Gastrocnemius medialis (tissue), 4 donors: Measurements from ENCODE around the gene ZNF43. TPM values are rescaled to one million over a fixed set of nuclear protein-coding genes. Genes with fewer than 3 reads are reported as not detected.
A peak's percentile ranks its signal among the peaks of the same experiment; 100 is the strongest.
"Not testable (repeated sequence)": the region's sequence is repeated elsewhere in the genome, so short reads cannot be mapped to it uniquely, and the experiment has no call there.

Experiments
- ATAC-seq, 2 donors: fragments of 150-250 bp; one replicate each; pipeline ENCODE4 v1.9.1; 2016
- DNase-seq, 2 donors: peaks; one replicate each; pipeline ENCODE4 v3.0.0-alpha.2; 2019
- H3K27ac ChIP-seq, 4 donors: fragments of 200-600 bp; sonication (generic); 1 replicate in 1 of 4; 2 replicates in 3 of 4; pipeline ENCODE4 v1.5.1; 2016 to 2018; ENCODE audit warnings: mild to moderate bottlenecking in 2 of 4, moderate library complexity in 1 of 4
- H3K27me3 ChIP-seq, 3 donors: fragments of 200-600 bp; sonication (generic) in 2 of 3; 1 replicate in 1 of 3; 2 replicates in 2 of 3; pipeline versions ENCODE4 v1.5.1 to v1.6.0; 2016 to 2019; ENCODE audit warnings: mild to moderate bottlenecking in 1 of 3, moderate library complexity in 1 of 3
- H3K36me3 ChIP-seq, 2 donors: fragments of 200-600 bp; sonication (generic) in 1 of 2; one replicate each; pipeline ENCODE4 v1.5.1; 2017 to 2018
- H3K4me1 ChIP-seq, 2 donors: fragments of 200-600 bp; sonication (generic) in 1 of 2; one replicate each; pipeline ENCODE4 v1.5.1; 2016 to 2017; ENCODE audit warnings: mild to moderate bottlenecking in 2 of 2
- H3K4me3 ChIP-seq, 4 donors: fragments of 200-600 bp; sonication (generic) in 3 of 4; 1 replicate in 1 of 4; 2 replicates in 3 of 4; pipeline ENCODE4 v1.5.1; 2016 to 2019; ENCODE audit warnings: mild to moderate bottlenecking in 2 of 4
- H3K9me3 ChIP-seq, 3 donors: fragments of 200-600 bp; sonication (generic) in 2 of 3; 1 replicate in 1 of 3; 2 replicates in 2 of 3; pipeline ENCODE4 v1.5.1; 2016 to 2019
- POLR2A ChIP-seq, 2 donors: fragments of 450-650 bp; IDR thresholded peaks; one replicate each; pipeline ENCODE4 v1.6.1; 2017; ENCODE audit warnings: antibody characterized with exemption in 2 of 2, mild to moderate bottlenecking in 2 of 2, moderate library complexity in 2 of 2
- in situ Hi-C, 4 donors: fragments of 200-750 bp; cut with MboI; loops; one replicate each; pipeline versions ENCODE4 v1.15.0 to v1.8.0; 2017; ENCODE audit warnings: low sequenced_read_pairs in 4 of 4
- intact Hi-C: fragments of 100-400 bp; cut with DNase I; formaldehyde crosslinking; loops from one replicate; pipeline ENCODE4 v1.15.1; 2023; ENCODE audit warnings: low total_unique reads
- total RNA-seq, 4 donors: library from RNA; depleted of rRNA; stranded (reverse); fragments of >200 nt; gene quantifications; one replicate each; pipeline versions ENCODE4 v1.1.0 to v1.2.3, GENCODE V29; 2016
- TF ChIP-seq, protein P1 (sequence below), 5 experiments: fragments of 450-650 bp in 3 of 5; fragments of 200-600 bp in 2 of 5; sonication (generic) in 2 of 5; IDR thresholded peaks in 4 of 5; conservative IDR thresholded peaks in 1 of 5; 1 replicate in 4 of 5; 2 replicates in 1 of 5; pipeline ENCODE4 v1.5.1; 2016 to 2019; ENCODE audit warnings: antibody characterized with exemption in 5 of 5, mild to moderate bottlenecking in 3 of 5, moderate library complexity in 3 of 5

ZNF43 gene
- total RNA-seq, 4 donors from 2014 or later: 1.2 to 5.4 (median 3.0) TPM

- peaks cover 0 to 31% of the 10 kb centered on the region in 2 donors for H3K36me3 ChIP-seq
- ATAC-seq (peak; percentile 93 to 96), DNase-seq (peak; percentile 84 to 86)
- in situ Hi-C loops (no loop called here), intact Hi-C loops (no loop called here)
- H3K27ac ChIP-seq: peak within 1 kb of the TSS; percentile 85 to 97 (median 86)
- no peaks in the 10 kb centered on the region for H3K9me3 ChIP-seq
- H3K4me3 ChIP-seq: peak within 1 kb of the TSS; percentile 74 to 99 (median 86)
- H3K27me3 ChIP-seq: no peaks in the 10 kb centered on the region
- H3K4me1 ChIP-seq: peaks cover 0 to 4% of the 10 kb centered on the region in 2 donors
- TF ChIP-seq, protein P1, sequence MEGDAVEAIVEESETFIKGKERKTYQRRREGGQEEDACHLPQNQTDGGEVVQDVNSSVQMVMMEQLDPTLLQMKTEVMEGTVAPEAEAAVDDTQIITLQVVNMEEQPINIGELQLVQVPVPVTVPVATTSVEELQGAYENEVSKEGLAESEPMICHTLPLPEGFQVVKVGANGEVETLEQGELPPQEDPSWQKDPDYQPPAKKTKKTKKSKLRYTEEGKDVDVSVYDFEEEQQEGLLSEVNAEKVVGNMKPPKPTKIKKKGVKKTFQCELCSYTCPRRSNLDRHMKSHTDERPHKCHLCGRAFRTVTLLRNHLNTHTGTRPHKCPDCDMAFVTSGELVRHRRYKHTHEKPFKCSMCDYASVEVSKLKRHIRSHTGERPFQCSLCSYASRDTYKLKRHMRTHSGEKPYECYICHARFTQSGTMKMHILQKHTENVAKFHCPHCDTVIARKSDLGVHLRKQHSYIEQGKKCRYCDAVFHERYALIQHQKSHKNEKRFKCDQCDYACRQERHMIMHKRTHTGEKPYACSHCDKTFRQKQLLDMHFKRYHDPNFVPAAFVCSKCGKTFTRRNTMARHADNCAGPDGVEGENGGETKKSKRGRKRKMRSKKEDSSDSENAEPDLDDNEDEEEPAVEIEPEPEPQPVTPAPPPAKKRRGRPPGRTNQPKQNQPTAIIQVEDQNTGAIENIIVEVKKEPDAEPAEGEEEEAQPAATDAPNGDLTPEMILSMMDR (IDR thresholded peaks at IDR 0.05 in 4 of 5, conservative IDR thresholded peaks at IDR 0.05 in 1 of 5): no peak
- TF ChIP-seq POLR2A (IDR thresholded peaks at IDR 0.05): peak; percentile 33 to 45
Measured at GRCh38 chr19:21767065-21767800, 68.7 kb downstream of the ZNF43 start, which contains the start of gene ZNF100. TSS of gene ZNF100 (minus strand) at chr19:21767579. CDS start at chr19:21767429, 150 bp downstream.

DNA sequence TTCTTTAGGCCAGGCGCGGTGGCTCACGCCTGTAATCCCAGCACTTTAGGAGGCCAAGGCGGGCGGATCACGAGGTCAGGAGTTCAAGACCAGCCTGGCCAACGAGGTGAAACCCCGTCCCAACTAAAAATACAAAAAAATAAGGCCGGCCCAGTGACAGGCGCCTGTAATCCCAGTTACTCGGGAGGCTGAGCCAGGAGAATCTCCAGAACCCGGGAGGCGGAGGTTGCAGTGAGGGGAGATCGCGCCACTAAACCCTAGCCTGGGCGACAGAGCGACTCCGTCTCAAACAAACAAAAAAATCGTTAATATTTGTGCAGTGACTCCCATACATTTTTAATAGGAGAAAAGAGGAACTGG, 69.3 kb downstream of the ZNF43 start:
- Histone ChIP-seq H3K4me3 (peak overlapping the region; percentile 74 to 99 (median 86)), H3K27ac (peak overlapping the region; percentile 85 to 97 (median 86)), H3K36me3 (peaks cover 0 to 36% of the 10 kb centered on the region in 2 donors)
- H3K4me1 ChIP-seq, in situ Hi-C loops, H3K9me3 ChIP-seq, intact Hi-C loops, DNase-seq, H3K27me3 ChIP-seq: not testable (repeated sequence)
- peak; percentile 8 to 21 for ATAC-seq

- in situ Hi-C loops (no loop called here), intact Hi-C loops (no loop called here)
- Histone ChIP-seq H3K27ac (no peak overlapping the region), H3K4me1 (peaks cover 0 to 4% of the 10 kb centered on the region in 2 donors), H3K36me3 (peaks cover 0 to 37% of the 10 kb centered on the region in 2 donors), H3K9me3 (no peaks in the 10 kb centered on the region), H3K4me3 (no peak overlapping the region), H3K27me3 (no peaks in the 10 kb centered on the region)
- TF ChIP-seq POLR2A (IDR thresholded peaks at IDR 0.05): no peak
- TF ChIP-seq, protein P1 (IDR thresholded peaks at IDR 0.05 in 4 of 5, conservative IDR thresholded peaks at IDR 0.05 in 1 of 5): no peak
- ATAC-seq (no peak), DNase-seq (no peak)
Measured at GRCh38 chr19:21765151-21765550, 70.8 kb downstream of the ZNF43 start.

GRCh38 chr19:21761547-21761946, 74.4 kb downstream of the ZNF43 start:
- H3K27me3 ChIP-seq, in situ Hi-C loops, H3K9me3 ChIP-seq, intact Hi-C loops, DNase-seq, H3K27ac ChIP-seq, ATAC-seq, H3K4me3 ChIP-seq, H3K4me1 ChIP-seq: not testable (repeated sequence)
- H3K36me3 ChIP-seq: peaks cover 0 to 55% of the 10 kb centered on the region in 2 donors

DNA sequence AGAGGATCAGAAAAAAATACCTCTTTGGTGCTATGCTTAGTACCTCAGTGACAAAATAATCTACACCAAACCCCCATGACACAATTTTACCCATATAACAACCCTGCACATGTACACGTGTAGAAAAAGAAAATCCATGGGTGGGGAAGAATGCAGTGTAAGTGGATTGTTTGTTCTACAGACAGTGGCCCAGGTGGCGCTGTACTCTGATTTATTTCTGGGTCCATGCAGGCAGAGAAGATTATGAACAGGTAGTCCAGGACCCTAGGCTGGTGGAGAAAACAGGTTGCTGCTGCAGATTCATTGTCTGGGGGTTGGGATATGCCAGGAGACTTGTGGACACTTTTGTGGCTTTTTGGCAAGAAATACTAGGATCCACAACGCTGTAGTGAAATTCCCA, 77.7 kb downstream of the ZNF43 start:
- in situ Hi-C loops: no loop called here
- Histone ChIP-seq H3K9me3 (no peaks in the 10 kb centered on the region), H3K27ac (no peak overlapping the region), H3K4me3 (no peak overlapping the region), H3K27me3 (no peaks in the 10 kb centered on the region), H3K36me3 (peaks cover 0 to 48% of the 10 kb centered on the region in 2 donors), H3K4me1 (no peaks in the 10 kb centered on the region)
- ATAC-seq (no peak), DNase-seq (no peak)
- intact Hi-C loops: no loop called here
- TF ChIP-seq, protein P1 (IDR thresholded peaks at IDR 0.05 in 4 of 5, conservative IDR thresholded peaks at IDR 0.05 in 1 of 5): peak in 1 of 5 experiments; percentile 20
- no peak for TF ChIP-seq POLR2A (IDR thresholded peaks at IDR 0.05)

DNA sequence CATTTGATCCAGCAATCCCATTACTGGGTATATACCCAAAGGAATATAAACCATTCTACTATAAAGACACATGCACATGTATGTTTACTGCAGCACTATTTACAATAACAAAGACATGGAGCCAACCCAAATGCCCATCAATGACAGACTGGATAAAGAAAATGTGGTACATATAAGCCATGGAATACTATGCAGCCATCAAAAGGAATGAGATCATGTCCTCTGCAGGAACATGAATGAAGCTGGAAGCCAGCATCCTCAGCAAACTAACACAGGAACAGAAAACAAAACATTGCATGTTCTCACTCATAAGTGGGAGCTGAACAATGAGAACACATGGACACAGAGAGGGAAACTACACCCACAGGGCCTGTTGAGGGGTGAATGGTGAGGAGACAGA, 80.4 kb downstream of the ZNF43 start:
- H3K27ac ChIP-seq, H3K4me1 ChIP-seq, intact Hi-C loops, in situ Hi-C loops, DNase-seq, H3K9me3 ChIP-seq, H3K27me3 ChIP-seq, ATAC-seq, H3K4me3 ChIP-seq: not testable (repeated sequence)
- H3K36me3 ChIP-seq: peaks cover 0 to 52% of the 10 kb centered on the region in 2 donors

Other genes with a start within 250 kb of the ZNF43 start
- gene ZNF100, start 68.6 kb downstream of the ZNF43 start, total RNA-seq: 1 to 10 TPM; 1.9 to 3.5 (median 2.9) TPM
- gene ZNF208, start 174.8 kb upstream of the ZNF43 start, total RNA-seq: 1 to 10 TPM in 1 of 4 donors, under 1 TPM in 2, not detected in 1; 0.15 to 2.7 (median 0.31) TPM
- gene ZNF257, start 216.3 kb upstream of the ZNF43 start, total RNA-seq: 1 to 10 TPM in 2 of 4 donors, under 1 TPM in 1, not detected in 1; 0.20 to 5.1 (median 1.0) TPM